Endothelial cell (in vitro differentiated cells): ENCODE measurements around the gene BTBD16. TPM values are rescaled to one million over a fixed set of nuclear protein-coding genes. Genes with fewer than 3 reads are reported as not detected.
A peak's percentile ranks its signal among the peaks of the same experiment; 100 is the strongest.

ENCODE experiments used
- DNase-seq: peaks from one replicate; pipeline ENCODE4 v3.0.0; 2021; ENCODE audit warnings: low spot score
- H3K27ac Mint-ChIP-seq: one replicate; pipeline ENCODE4 v1.8.0; 2021; ENCODE audit warnings: mixed read lengths, inconsistent platforms; ENCODE audit not compliant: unreplicated experiment
- H3K27me3 Mint-ChIP-seq: one replicate; pipeline ENCODE4 v1.8.0; 2021; ENCODE audit warnings: mild to moderate bottlenecking, moderate library complexity, mixed read lengths, inconsistent platforms; ENCODE audit not compliant: unreplicated experiment
- H3K36me3 Mint-ChIP-seq: one replicate; pipeline ENCODE4 v1.8.0; 2021; ENCODE audit warnings: mild to moderate bottlenecking, low read depth, mixed read lengths, inconsistent platforms; ENCODE audit not compliant: unreplicated experiment
- H3K4me1 Mint-ChIP-seq: one replicate; pipeline ENCODE4 v1.8.0; 2021; ENCODE audit warnings: mild to moderate bottlenecking, mixed read lengths, inconsistent platforms; ENCODE audit not compliant: unreplicated experiment
- H3K4me3 Mint-ChIP-seq: one replicate; pipeline ENCODE4 v1.8.0; 2021; ENCODE audit warnings: mild to moderate bottlenecking, mixed read lengths, inconsistent platforms; ENCODE audit not compliant: unreplicated experiment
- H3K9me3 Mint-ChIP-seq: one replicate; pipeline ENCODE4 v1.8.0; 2021; ENCODE audit warnings: mixed read lengths, inconsistent platforms; ENCODE audit not compliant: unreplicated experiment
- CTCF ChIP-seq: fragments of 200-600 bp; sonication (generic); IDR thresholded peaks from one replicate; pipeline ENCODE4 v1.5.0; 2021; ENCODE audit warnings: antibody characterized with exemption; ENCODE audit not compliant: unreplicated experiment
- total RNA-seq: library from RNA; stranded (reverse); fragmentation: NEBNext Ultra II Directional; extraction: Animal tissue kit (Norgen Biotek cat#: 25700); gene quantifications from one replicate; pipeline ENCODE4 v1.2.1, GENCODE V29; 2021; ENCODE audit not compliant: unreplicated experiment

BTBD16 gene
- total RNA-seq, 1 donor from 2014 or later, result 0.23 TPM

- Mint-ChIP-seq H3K27me3 (peaks cover 3% of the 10 kb centered on the region), H3K4me3 (no peak overlapping the region), H3K36me3 (no peaks in the 10 kb centered on the region), H3K4me1 (peaks cover 4% of the 10 kb centered on the region), H3K9me3 (no peaks in the 10 kb centered on the region), H3K27ac (no peak overlapping the region)
- no peak for TF ChIP-seq CTCF
- no peak for DNase-seq
These were observed 36.7 kb downstream of the BTBD16 start for GRCh38 chr10:122307669-122308416.

GRCh38 chr10:122308417-122309141, 37.5 kb downstream of the BTBD16 start:
- no peaks in the 10 kb centered on the region for H3K36me3 Mint-ChIP-seq
- no peak overlapping the region for H3K27ac Mint-ChIP-seq
- H3K27me3 Mint-ChIP-seq, result peaks cover 3% of the 10 kb centered on the region
- no peak for TF ChIP-seq CTCF
- no peaks in the 10 kb centered on the region for H3K9me3 Mint-ChIP-seq
- no peak overlapping the region for H3K4me3 Mint-ChIP-seq
- H3K4me1 Mint-ChIP-seq, result peaks cover 4% of the 10 kb centered on the region
- no peak for DNase-seq

GRCh38 chr10:122310311-122311050, 39.4 kb downstream of the BTBD16 start:
- TF ChIP-seq CTCF, result no peak
- Mint-ChIP-seq H3K27me3 (peaks cover 2% of the 10 kb centered on the region), H3K27ac (no peak overlapping the region), H3K4me1 (peaks cover 4% of the 10 kb centered on the region), H3K9me3 (no peaks in the 10 kb centered on the region), H3K36me3 (no peaks in the 10 kb centered on the region), H3K4me3 (no peak overlapping the region)
- peak; percentile 15 for DNase-seq

- Mint-ChIP-seq H3K4me3 (no peak overlapping the region), H3K27me3 (no peaks in the 10 kb centered on the region), H3K9me3 (no peaks in the 10 kb centered on the region), H3K36me3 (no peaks in the 10 kb centered on the region), H3K4me1 (peaks cover 4% of the 10 kb centered on the region), H3K27ac (no peak overlapping the region)
- DNase-seq, result no peak
- no peak for TF ChIP-seq CTCF
These were observed 39.9 kb downstream of the BTBD16 start for GRCh38 chr10:122311051-122311410.
